Body of pancreas (tissue), 4 donors: ENCODE measurements around the gene DOCK9. TPM values are rescaled to one million over a fixed set of nuclear protein-coding genes. Genes with fewer than 3 reads are reported as not detected.

Source experiments
- ATAC-seq: fragments of 150-250 bp; one replicate; pipeline ENCODE4 v1.9.1; 2016
- DNase-seq, 4 donors: peaks; one replicate each; pipeline ENCODE4 v3.0.0-alpha.2; 2019
- H3K27ac ChIP-seq, 4 donors: fragments of 200-600 bp; sonication (generic); 1 replicate in 3 of 4; 2 replicates in 1 of 4; pipeline versions ENCODE4 v1.5.1 to v1.6.1; 2016 to 2019; ENCODE audit warnings: mild to moderate bottlenecking in 1 of 4, mixed read lengths in 1 of 4, moderate library complexity in 1 of 4
- H3K27me3 ChIP-seq, 2 donors: fragments of 200-600 bp; sonication (generic); one replicate each; pipeline ENCODE4 v1.6.0; 2016; ENCODE audit warnings: mild to moderate bottlenecking in 1 of 2
- H3K36me3 ChIP-seq, 2 donors: fragments of 200-600 bp; sonication (generic); replicated peaks in 1 of 2; 2 replicates each; pipeline ENCODE4 v1.5.1; 2016; ENCODE audit warnings: low read depth in 2 of 2; ENCODE audit not compliant: insufficient read depth in 1 of 2
- H3K4me1 ChIP-seq: fragments of 200-600 bp; sonication (generic); one replicate; pipeline ENCODE4 v1.6.0; 2016
- H3K4me3 ChIP-seq, 2 donors: fragments of 200-600 bp; sonication (generic); 1 replicate in 1 of 2; 2 replicates in 1 of 2; pipeline ENCODE4 v1.5.1; 2016 to 2019
- H3K9me3 ChIP-seq, 3 donors: fragments of 200-600 bp; sonication (generic); 1 replicate in 2 of 3; 2 replicates in 1 of 3; pipeline ENCODE4 v1.5.1; 2016
- POLR2A ChIP-seq, 3 donors: fragments of 450-650 bp; IDR thresholded peaks; one replicate each; pipeline ENCODE4 v1.6.1; 2016; ENCODE audit warnings: antibody characterized with exemption in 3 of 3, mild to moderate bottlenecking in 2 of 3
- WGBS, 2 donors: methylation state at CpG; one replicate each; pipeline ENCODE4 v1.1.5; 2017; 5-methylcytosine and 5-hydroxymethylcytosine counted together
- intact Hi-C: fragments of 100-400 bp; cut with DNase I; formaldehyde crosslinking; loops from one replicate; pipeline ENCODE4 v1.15.1; 2023
- total RNA-seq, 2 donors: library from RNA; depleted of rRNA; stranded (reverse); fragments of >200 nt; gene quantifications; one replicate each; pipeline ENCODE4 v1.1.0, GENCODE V29; 2016
- TF ChIP-seq, protein P1 (sequence below), 7 experiments: fragments of 450-650 bp in 4 of 7; fragments of 200-600 bp in 3 of 7; sonication (generic) in 3 of 7; IDR thresholded peaks; one replicate each; pipeline ENCODE4 v1.5.1; 2016 to 2019; ENCODE audit warnings: antibody characterized with exemption in 7 of 7

DOCK9 gene
- total RNA-seq, 2 donors from 2014 or later, result 35.3 to 73.5 TPM

- intact Hi-C loops, result no loop called here
- no peak overlapping the region for H3K27ac ChIP-seq
- no peak overlapping the region for H3K4me3 ChIP-seq
- ATAC-seq, result no peak
- no peaks in the 10 kb centered on the region for H3K36me3 ChIP-seq
- DNase-seq, result no peak
- peaks cover 25% of the 10 kb centered on the region for H3K4me1 ChIP-seq
- TF ChIP-seq, protein P1, sequence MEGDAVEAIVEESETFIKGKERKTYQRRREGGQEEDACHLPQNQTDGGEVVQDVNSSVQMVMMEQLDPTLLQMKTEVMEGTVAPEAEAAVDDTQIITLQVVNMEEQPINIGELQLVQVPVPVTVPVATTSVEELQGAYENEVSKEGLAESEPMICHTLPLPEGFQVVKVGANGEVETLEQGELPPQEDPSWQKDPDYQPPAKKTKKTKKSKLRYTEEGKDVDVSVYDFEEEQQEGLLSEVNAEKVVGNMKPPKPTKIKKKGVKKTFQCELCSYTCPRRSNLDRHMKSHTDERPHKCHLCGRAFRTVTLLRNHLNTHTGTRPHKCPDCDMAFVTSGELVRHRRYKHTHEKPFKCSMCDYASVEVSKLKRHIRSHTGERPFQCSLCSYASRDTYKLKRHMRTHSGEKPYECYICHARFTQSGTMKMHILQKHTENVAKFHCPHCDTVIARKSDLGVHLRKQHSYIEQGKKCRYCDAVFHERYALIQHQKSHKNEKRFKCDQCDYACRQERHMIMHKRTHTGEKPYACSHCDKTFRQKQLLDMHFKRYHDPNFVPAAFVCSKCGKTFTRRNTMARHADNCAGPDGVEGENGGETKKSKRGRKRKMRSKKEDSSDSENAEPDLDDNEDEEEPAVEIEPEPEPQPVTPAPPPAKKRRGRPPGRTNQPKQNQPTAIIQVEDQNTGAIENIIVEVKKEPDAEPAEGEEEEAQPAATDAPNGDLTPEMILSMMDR (IDR thresholded peaks at IDR 0.05), result no peak
- no peak for TF ChIP-seq POLR2A (IDR thresholded peaks at IDR 0.05)
- WGBS, 2 donors, result 21 to 59% methylated on average over 5 of the region's 5 CpGs
- no peaks in the 10 kb centered on the region for H3K27me3 ChIP-seq
- H3K9me3 ChIP-seq, result no peaks in the 10 kb centered on the region
Measured at GRCh38 chr13:98975822-98976261, 2.0 kb downstream of the DOCK9 start.

- Histone ChIP-seq H3K27ac (no peak overlapping the region), H3K4me1 (peaks cover 25% of the 10 kb centered on the region), H3K27me3 (no peaks in the 10 kb centered on the region), H3K36me3 (no peaks in the 10 kb centered on the region), H3K4me3 (no peak overlapping the region), H3K9me3 (no peaks in the 10 kb centered on the region)
- no peak for ATAC-seq
- TF ChIP-seq, protein P1 (IDR thresholded peaks at IDR 0.05), result no peak
- TF ChIP-seq POLR2A (IDR thresholded peaks at IDR 0.05), result no peak
- intact Hi-C loops, result no loop called here
- DNase-seq, result no peak
- WGBS, 2 donors, result 56 to 86% methylated on average over 2 of the region's 2 CpGs
Measured at GRCh38 chr13:98974053-98974452, 3.8 kb downstream of the DOCK9 start.

DNA sequence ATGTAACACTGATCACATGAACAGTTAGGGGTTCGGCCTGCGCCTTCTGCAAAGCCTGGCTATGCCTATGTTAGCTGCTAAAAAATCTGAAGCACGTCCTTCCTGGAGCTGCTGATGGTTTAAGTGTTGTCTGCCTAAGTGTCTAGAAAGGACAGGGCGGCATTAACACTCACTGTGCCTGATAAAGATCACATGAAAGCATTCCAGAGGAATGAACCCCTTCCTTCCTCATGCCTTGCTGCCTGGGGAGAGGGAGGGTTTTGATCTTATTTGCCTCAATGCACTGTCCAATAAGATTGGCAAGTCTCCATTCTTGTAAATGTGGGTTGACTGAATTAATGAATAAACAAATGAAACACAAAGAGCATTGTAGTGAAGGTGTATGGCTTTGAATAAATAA lies 5.2 kb downstream of the DOCK9 start:
- WGBS, 2 donors, result 79 to 84% methylated on average over 4 of the region's 4 CpGs
- Histone ChIP-seq H3K36me3 (no peaks in the 10 kb centered on the region), H3K4me3 (no peak overlapping the region), H3K9me3 (no peaks in the 10 kb centered on the region), H3K27ac (no peak overlapping the region), H3K4me1 (peaks cover 15% of the 10 kb centered on the region), H3K27me3 (no peaks in the 10 kb centered on the region)
- intact Hi-C loops, result no loop called here
- TF ChIP-seq POLR2A (IDR thresholded peaks at IDR 0.05), result no peak
- TF ChIP-seq, protein P1 (IDR thresholded peaks at IDR 0.05), result no peak
- DNase-seq, result no peak
- ATAC-seq, result no peak

- DNase-seq (no peak), ATAC-seq (no peak)
- Histone ChIP-seq H3K4me3 (no peak overlapping the region), H3K9me3 (no peaks in the 10 kb centered on the region), H3K36me3 (no peaks in the 10 kb centered on the region), H3K4me1 (peaks cover 9% of the 10 kb centered on the region), H3K27ac (no peak overlapping the region), H3K27me3 (no peaks in the 10 kb centered on the region)
- intact Hi-C loops, result no loop called here
- 66 to 73% methylated on average over 3 of the region's 3 CpGs for WGBS, 2 donors
- TF ChIP-seq, protein P1 (IDR thresholded peaks at IDR 0.05), result no peak
Measured at GRCh38 chr13:98972059-98972458, 5.8 kb downstream of the DOCK9 start.

DNA sequence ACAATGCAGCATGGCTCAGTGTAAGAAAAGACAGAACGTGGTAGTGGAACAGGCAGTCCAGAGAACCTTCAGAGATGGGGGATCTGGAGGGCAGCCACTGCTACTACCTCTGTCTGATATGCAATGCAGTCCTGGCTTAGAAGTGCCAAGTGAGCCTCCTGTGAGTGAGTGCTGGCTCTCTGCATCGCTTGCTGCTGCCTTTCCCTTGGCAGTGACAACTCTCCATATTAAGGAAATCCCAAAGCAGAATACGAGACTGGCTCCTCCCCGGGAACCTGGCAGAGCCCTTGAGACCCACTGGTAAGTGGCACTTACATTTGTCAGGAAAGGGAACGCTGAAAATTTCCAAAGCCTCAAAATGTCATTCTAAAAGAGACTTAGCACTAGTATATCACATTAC lies 7.5 kb downstream of the DOCK9 start:
- intact Hi-C loops, result no loop called here
- ATAC-seq (no peak), DNase-seq (no peak)
- no peaks in the 10 kb centered on the region for H3K4me1 ChIP-seq
- TF ChIP-seq POLR2A (IDR thresholded peaks at IDR 0.05), result no peak
- TF ChIP-seq, protein P1 (IDR thresholded peaks at IDR 0.05), result no peak
- no peaks in the 10 kb centered on the region for H3K27me3 ChIP-seq
- no peaks in the 10 kb centered on the region for H3K36me3 ChIP-seq
- 81 to 82% methylated on average over 5 of the region's 5 CpGs for WGBS, 2 donors
- no peak overlapping the region for H3K4me3 ChIP-seq
- no peak overlapping the region for H3K27ac ChIP-seq
- no peaks in the 10 kb centered on the region for H3K9me3 ChIP-seq
